Anterior cingulate cortex (tissue), 58 donors: ENCODE measurements around the gene CHGA.

Experiments
- DNase-seq, 58 donors: peaks; one replicate each; lab custom pipeline; 2025; lab: John Stamatoyannopoulos, UW

Gene CHGA

DNA sequence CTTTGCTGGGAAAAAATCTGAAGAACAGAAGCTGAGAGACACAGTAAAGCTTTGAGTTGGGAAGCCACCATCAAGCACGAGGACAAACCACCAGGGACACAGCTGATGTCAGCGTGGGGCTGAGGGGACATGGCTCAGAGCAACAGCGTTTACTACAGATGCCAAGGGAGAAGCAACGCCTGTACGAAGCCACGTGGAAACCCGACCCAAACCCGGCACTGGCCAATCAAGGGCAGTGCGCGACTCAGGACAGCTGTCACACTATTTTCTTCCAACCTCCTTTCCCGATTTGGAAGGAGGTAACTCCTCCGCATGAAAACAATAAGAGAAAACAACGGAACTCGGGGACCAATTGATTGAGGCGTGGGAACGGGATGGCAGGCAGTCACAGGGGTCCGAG, 20.2 kb upstream of the CHGA start:
- peak in 2 of 58 donors; percentile 10 to 27 for DNase-seq

DNA sequence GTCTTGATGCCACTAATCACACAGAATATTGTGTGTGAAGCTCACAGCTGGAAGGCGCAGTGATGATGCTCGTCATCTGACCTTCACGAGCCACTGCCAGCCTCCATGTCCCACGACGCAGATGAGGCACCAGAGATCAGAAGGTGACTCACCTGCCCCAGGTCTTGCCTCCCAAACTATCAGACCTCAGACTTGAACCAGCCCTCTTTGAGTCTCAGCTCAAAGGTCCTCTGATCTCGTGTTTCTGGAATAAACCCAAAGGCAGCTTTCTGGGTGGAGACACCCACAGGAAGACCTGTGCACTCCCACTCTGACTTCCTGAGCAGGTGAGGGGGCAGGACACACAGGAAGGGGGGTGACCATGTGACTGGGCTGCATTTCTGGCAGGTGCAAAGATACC, 19.6 kb upstream of the CHGA start:
- DNase-seq, result no peak

DNA sequence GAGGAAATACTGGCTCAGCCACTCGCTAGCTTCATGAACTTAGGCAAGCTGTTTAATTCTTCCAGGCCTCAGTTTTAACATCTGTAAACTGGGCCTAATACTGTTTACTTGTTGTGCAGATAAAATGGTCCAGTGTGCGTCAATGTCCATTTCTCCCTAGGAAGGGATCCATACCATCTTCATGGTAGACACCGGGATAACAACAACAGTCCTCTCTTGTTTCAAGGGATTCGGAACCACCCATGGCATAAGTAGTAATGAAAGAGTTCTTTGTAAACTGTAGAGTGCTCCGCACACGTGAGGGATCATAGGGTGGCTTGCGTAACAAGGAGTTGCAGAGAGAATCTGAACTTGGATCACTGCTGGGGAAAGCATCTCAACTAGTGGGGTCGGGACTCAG, 17.3 kb upstream of the CHGA start:
- DNase-seq, result no peak

DNA sequence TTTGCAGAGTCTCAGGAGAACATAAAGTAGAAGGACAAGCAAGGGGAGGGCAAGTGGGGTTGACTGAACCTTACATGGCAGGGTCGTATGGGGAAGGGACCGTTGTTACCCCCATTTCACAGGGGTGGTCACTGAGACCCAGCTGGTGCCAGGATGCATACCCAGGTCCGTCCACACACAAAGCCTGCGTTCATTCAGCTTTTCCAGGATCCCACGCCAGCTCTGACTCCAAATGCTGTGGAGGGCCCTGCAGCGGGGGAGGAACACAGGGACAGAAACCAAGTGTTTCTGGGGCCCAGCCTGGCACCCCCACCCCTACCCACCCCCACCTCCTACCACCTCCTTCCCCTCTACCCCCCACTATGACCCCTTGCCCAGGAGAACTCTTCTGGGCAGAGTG, 16.5 kb upstream of the CHGA start:
- no peak for DNase-seq

DNA sequence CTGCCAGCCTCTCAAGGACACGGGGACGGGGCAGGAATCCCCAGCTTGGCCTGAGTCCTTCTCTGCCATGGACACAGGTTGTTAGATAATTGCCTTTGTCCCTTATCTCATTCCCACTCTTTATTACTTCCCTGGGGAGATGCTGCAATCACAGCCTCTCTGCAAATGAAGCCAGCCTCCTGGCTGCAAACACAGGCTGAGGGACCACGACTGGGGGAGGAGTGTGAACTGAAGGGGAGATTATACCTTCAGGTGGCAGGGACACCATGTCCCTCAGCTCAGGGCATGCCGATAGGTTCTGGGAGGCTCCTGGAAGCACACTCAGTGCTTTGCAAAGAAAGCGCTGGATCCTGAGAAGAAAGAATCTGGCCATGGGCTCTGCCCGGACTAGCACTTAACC, 16.1 kb upstream of the CHGA start:
- peak in 1 of 58 donors; percentile 30 for DNase-seq

DNA sequence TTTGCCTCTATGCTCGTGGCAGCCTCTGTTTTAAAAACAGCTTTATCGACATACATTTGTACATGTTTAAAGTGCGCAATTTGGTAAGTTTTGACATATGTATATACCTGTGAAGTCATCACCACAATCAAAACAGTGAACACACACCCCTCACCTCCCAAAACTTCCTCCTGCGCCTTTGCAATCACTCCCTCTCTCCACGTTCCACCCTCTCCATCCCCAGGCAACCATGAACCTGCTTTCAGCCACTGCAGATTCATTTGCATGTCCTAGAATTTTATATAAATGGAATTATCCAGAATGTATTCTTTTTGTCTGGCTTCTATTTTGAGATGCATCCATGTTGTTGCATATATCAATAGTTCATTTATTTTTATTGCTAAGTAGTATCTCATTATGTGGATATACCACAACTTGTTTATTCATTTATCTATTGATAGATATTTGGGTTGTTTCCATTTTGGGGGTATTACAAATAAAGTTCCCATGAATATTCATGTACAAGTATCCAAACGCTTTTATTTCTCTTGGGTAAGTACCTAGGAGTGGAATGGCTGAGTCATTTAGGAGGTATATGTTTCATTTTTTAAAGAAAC, 15.5 kb upstream of the CHGA start:
- peak in 1 of 58 donors; percentile 25 for DNase-seq

DNA sequence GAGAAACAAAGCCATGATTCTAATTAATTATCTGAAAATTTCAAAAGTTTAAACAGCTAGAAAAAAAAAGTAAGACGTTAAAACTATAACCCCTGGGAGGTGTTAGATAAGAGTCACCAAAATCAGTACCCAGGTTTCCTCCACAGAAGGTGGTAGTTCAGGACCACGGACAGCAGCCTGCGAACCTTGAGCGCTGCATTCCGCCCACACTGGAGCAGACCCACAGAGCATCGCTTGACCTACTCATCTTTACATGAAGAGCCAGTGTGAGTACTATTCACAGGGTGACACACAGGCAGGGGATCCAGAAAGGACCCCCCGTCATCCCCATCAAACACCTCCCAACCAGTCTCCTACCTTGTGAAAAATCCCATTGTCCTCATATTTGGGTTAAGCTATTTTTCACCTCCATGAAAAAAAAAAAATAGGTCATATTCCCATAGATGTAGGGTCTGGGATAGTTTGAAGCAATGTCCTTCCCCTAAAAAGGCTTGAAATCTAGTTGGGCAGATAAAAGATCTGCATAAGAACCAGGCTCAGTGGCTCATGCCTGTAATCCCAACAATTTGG, 8.8 kb upstream of the CHGA start:
- no peak for DNase-seq

DNA sequence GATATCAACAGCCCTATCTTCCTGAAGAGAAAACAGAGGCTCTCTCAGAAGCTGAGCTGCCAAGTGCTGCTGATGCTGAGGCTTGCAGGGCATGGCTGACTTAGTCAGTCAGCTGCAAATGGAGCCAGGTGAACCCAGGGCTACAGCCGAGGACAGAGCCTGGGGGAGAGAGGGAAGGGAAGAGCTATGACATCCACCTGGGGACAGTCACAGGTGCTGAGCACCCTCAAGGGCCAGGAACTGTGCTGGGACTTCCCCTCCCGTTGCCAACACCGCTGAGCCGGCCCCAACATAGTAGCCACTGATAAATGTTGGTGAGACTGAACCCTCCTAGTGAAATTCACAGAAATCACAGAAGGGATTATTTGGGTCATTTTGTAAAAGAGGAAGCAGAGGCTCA, 6.7 kb upstream of the CHGA start:
- DNase-seq, result no peak

DNA sequence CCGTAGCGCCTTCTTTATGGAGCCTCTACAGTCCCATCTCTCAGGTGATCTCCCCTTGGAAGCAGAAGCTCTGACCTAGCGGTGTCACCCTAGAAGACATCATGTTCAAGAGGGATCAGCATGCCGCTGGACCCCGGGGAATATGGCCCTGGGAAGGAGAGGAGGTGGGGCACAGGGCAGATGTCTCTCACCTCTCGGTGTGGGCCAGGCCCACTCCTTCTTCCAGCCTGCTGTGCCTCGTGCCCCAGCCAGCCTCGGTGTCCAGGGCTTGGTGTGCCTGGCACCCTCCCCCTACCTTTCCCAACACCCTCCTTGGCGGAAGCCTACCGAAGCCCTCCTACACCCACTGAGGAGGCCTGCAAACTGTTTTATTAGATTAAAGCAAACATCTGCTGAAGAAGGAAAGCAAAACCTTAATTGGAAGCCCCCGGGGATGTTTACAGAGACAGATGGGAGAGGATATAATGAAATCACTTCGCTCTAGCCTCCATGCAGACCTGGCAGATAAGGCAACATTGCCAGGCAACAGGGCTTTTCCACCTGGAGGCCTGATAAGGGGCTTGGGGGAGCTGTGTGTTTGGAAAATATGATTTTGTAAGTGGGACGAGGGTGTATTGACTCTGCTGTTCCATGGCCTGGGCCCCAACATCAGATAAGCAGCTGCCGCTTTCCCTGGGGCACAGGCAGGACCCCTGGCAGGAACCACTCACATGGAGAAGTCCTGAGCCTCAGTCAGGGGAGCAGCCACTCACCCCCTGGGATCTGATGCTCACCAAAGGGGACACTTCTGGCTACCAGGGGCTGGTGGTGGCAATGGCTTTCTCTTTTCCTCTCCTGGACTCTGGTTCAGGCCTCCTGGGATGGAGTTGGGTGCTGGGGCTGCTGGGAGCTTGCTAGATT, 5.7 kb upstream of the CHGA start:
- no peak for DNase-seq

DNA sequence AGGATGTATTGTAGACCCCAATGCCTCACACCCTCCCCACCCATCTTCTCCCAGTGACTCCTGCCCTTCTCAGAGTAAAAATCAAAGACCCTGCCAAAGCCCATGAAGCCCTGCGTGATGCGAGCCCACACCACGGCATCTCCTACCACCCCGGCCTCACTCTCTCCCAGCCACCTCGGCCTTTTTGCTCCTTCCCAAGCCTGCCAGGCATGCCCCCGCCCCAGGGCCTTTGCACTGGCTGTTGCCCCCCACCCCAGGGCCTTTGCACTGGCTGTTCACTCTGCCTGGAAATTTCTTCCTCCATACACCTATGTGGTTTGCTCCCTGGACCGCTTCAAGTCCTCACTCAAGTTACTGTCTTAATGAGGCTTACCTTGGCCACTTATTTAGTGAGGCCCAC, 5.0 kb upstream of the CHGA start:
- no peak for DNase-seq

DNA sequence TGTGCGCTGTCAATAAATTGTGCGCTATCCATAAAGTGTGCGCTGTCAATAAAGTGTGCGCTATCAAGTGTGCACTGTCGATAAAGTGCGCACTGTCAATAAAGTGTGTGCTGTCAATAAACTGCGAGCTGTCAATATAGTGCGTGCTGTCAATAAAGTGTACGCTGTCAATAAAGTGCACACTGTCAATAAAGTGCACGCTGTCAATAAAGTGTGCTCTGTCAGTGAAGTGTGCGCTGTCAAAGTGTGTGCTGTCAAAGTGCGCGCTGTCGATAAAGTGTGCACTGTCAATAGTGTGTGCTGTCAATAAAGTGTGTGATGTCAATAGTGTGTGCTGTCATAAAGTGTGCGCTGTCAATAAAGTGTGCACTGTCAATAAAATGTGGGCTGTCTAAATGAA, 2.9 kb upstream of the CHGA start:
- DNase-seq, result no peak

DNA sequence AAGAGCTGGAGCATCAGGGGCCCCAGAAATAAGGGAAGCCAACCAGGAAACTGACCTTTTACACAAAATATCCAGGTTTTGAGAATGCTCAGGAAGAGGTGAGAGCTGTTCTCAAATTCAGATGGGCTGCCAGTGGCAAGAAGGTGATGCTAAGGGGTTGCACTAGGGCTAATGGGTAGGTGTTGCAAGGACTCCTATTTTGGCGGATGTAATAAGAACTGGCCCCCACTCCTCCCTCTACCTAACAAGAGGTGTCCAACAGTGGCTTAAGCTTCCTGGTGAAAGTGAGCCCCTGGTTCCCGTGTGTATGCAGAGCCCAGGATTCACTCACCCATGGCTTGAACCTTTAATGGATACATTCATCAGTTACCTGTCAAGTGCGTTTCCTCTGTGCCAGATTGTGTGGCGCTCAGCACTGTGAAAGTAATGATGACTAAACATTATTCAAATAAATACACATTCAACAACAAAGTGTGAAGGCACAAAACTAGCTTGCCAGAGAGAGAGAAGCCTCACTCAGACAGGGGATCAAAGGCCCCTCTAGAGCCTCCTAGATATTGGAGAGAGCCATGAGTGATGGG, 705 bp upstream of the CHGA start:
- DNase-seq, result no peak

DNA sequence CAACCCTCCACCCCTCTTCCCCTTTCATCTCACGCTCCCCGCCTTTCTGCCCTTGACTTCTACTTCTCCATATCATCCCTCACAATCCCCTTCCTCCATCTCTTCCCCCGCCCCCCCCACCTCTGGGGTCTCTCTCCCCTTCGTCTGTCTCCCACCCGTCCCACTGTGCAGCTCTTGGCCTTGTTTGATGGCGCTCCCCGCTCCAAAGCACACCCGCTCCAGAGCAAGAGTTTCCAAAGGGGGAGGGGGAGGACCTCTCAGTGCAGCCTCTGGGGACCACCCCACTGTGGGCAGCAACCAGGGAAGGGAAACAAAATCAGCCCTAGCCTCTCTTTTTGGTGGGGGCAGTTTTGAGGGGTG, 774 bp downstream of the CHGA start:
- DNase-seq, result no peak

DNA sequence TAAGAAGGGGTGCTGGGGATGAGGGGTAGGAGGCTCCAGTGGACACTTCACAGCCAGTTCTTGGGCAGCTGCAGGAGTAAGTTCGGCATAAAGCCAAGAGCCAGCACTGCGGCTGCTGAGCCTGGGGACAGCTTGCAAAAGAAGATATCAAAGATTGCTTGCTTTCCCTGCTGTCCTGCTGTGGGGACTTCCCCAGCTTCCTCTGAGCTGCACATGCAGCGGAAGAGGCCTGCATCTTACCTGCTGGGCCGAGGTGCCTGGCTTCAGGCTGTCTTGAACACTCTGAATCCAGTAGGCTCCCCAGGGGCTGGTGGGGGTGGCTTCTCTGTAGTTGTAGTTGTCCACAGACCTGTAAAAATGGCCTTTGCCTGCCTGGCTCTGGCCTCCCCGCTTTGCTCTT, 1.3 kb downstream of the CHGA start:
- DNase-seq, result peak in 1 of 58 donors; percentile 12

DNA sequence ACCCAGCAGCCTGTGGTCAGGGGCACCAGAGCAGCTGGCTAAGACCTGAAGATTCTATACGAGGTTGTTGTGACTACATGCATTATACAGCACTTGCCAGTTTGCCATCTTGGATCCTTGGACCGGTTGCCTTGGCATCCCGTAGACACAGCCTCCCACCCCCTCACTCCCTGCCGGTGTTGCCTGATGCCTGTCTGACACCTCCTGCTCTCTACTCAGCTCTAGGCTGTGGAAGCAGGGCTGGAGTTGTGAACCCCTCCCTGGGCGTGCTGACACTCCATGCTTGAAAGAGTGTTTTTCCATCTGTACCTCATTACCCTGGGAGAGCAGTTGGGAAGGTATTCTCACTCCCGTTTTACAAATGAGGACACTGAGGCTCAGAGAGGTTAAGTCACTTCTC, 2.5 kb downstream of the CHGA start:
- peak in 37 of 58 donors; percentile 8 to 82 (median 44) for DNase-seq

DNA sequence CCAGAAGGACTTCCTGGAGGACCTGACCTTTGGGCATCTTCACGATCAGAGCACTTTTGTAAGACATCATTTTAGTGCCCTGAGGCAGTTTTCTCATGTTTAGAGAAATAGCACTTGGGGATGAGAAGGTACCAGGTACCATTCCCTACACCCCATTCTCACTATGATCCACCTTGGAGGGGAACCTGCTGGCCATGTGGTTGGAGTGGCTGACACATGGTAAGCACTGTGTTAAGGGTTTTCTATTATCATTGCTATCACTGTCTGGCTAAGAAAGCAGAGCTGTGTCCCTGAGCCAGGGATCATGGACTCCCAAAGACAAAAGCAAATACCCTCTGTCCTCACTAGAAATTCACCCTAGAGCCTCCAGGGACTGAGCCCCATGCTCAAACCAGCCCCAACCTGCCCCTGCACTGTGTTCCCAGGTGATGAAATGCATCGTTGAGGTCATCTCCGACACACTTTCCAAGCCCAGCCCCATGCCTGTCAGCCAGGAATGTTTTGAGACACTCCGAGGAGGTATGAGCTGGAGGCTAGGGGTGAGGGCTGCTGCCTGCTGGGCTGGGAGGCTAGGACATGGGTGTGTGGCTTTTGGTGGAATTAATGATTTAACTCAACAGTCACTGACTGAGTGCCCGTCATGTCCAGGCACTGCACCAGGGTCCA, 3.4 kb downstream of the CHGA start:
- DNase-seq, result no peak

DNA sequence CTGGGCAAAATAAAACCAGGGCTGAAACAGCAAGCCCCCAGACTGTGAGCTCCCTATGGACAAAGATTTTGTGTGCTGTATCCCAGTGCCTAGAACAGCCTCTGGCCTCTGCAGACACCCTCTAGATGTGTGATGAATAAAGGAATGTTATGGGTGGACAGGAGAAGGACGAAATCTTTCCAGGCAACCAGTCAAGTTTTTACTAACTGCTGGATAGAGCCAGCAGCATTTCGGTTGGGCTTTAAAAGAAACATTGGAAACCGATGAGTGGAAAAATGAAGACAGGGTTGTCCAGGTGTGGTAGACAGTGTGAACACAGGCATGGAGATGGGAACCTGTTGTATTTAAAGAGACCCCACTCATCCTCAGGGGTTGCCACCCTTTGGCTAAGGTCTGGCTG, 4.0 kb downstream of the CHGA start:
- DNase-seq, result no peak

DNA sequence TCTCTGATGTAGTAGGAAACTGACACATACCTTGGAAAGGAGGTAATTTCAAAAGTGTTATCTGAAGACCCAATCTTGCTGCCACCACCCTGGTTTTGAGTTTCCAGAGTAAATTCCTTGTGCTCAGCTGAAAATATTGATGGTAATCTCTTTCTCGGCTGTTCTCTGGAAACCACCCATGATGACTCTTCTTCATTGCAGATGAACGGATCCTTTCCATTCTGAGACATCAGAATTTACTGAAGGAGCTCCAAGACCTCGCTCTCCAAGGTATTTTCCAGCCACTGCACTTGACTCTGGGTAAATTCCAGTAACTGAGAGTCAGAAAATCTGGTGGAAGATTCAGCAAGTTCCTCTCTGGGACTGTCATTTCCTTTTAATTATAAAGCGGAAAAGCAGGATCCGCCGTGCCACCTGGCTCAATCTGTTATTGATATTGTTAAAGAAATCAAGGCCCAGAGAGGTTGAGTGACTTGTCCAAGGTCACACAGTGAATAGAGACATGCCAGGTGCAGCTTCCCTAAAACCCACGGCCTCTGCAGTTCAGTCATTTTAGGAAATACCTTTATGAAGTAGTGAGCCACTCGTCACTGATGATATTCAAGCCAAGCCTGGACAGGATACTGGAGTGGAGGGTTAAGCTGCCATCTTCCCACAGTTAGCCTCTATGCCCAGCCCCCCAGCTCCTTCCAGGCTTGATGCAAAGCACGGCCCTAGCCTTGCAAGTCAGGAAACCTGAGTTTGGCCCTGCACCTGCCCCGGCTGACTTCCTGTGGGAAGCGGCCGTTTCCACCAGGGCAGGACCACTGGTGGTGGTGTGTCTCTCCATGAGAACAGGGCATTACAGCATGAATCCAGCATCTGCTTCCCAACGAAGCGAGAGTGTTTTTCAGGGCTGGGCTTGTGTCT, 4.7 kb downstream of the CHGA start:
- DNase-seq, result no peak

DNA sequence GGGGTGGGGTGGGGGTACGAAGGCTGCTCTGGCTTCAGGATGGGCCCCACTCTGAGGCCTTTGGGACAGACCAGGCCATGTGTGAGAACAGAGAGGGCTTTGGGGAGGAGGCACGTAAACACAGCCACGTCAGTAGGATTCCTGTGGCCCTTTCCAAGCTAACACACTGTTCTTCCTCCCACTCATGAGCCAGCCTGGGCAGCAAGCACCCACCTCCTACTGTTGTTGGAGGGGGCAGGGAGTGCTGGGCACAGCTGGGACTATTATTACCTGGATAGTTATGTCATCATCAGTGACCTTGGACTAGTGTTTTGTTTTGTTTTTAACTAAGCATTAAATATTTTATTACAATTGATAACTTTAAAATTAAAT, 5.3 kb downstream of the CHGA start:
- peak in 5 of 58 donors; percentile 12 to 65 (median 27) for DNase-seq
